Bone marrow (tissue), 2 donors: ENCODE measurements around the gene IDH2.
"Not testable (repeated sequence)": the region's sequence is repeated elsewhere in the genome, so short reads cannot be mapped to it uniquely, and the experiment has no call there.

Source experiments
- DNase-seq, 2 donors: peaks; one replicate each; lab custom pipeline; 2025; lab: John Stamatoyannopoulos, UW

The IDH2 gene

GRCh38 chr15:90101969-90102890 lies at the start of gene IDH2:
Gene IDH2 (minus strand): TSS chr15:90102468. CDS start chr15:90102390, 78 bp downstream.
- DNase-seq = peak; percentile 27 to 46

GRCh38 chr15:90150551-90150950 lies 48.3 kb upstream of the IDH2 start:
- DNase-seq = not testable (repeated sequence)

- no peak for DNase-seq
Observed at GRCh38 chr15:90149609-90150340, 47.5 kb upstream of the IDH2 start.

GRCh38 chr15:90146198-90146761 lies 44.0 kb upstream of the IDH2 start:
- DNase-seq = not testable (repeated sequence)

GRCh38 chr15:90145761-90146160 lies 43.5 kb upstream of the IDH2 start:
- DNase-seq = no peak

GRCh38 chr15:90145259-90145658 lies 43.0 kb upstream of the IDH2 start:
- DNase-seq = no peak

- peak; percentile 3 to 24 for DNase-seq
Observed at GRCh38 chr15:90143166-90143655, 40.9 kb upstream of the IDH2 start.

- no peak for DNase-seq
Observed at GRCh38 chr15:90142216-90143165, 40.2 kb upstream of the IDH2 start.

GRCh38 chr15:90141646-90142045 lies 39.4 kb upstream of the IDH2 start:
- DNase-seq = no peak

GRCh38 chr15:90139549-90139948 lies 37.3 kb upstream of the IDH2 start:
- DNase-seq = not testable (repeated sequence)

- DNase-seq = no peak
Observed at GRCh38 chr15:90138071-90138833, 36.0 kb upstream of the IDH2 start.

- DNase-seq = no peak
Observed at GRCh38 chr15:90132437-90132836, 30.2 kb upstream of the IDH2 start.

GRCh38 chr15:90131848-90132247 lies 29.6 kb upstream of the IDH2 start:
- DNase-seq = no peak

- no peak for DNase-seq
Observed at GRCh38 chr15:90130291-90130690, 28.0 kb upstream of the IDH2 start.

GRCh38 chr15:90126596-90127435 lies 24.5 kb upstream of the IDH2 start:
- DNase-seq = no peak

- no peak for DNase-seq
Observed at GRCh38 chr15:90126022-90126421, 23.8 kb upstream of the IDH2 start.

GRCh38 chr15:90124507-90124906 lies 22.2 kb upstream of the IDH2 start:
- no peak for DNase-seq

- no peak for DNase-seq
Observed at GRCh38 chr15:90121086-90121485, 18.8 kb upstream of the IDH2 start.

GRCh38 chr15:90119367-90119766 lies 17.1 kb upstream of the IDH2 start:
- DNase-seq = no peak

- DNase-seq = no peak
Observed at GRCh38 chr15:90115783-90116182, 13.5 kb upstream of the IDH2 start.
